ENCODE results near the gene RAB27A.

The RAB27A gene

DNA sequence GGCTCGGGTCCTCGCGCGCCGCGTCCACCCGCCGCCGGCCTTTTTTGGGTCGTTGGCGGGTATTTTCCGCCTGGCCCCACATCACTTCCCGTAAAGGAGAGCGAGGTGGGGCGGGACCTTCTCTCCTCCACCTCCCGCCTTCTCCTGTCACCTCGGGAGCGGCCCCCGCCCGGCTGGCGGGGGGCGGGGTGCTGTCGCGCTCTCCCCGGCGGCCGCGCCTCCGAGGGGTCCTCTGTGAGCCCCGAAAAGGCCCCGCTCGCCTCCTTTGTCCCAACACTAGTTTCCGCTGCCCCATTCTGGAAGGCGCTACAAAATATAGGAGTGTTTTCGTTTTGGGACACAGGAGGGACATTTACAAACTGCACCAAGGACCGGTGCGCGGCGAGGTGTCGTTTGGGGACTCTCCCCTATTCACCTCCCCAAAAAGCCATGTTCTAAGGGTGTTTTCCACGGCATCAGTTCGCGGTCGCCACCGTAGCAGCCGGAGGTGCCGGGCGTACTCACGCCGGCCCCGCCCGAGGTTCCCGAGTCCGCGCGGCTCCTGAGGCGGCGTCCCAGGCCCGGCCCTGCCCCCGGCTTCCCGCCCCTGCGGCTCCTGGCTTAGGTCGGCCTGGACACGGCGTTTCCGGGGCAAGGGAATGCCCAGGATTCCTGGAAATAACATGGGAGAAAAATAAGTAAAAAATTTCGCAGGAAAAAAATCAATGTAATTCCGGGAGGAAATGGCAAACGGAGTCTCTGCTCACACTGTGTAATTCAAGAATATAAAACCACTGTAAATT, at the start of gene RAB27A:
Gene RAB27A (minus strand): TSS at position 68 of the 782 bp plus-strand sequence. CDS start 54,879 bp downstream, outside the sequence.
- peak; percentile 79 for DNase-seq (ENCODE audit: low read depth)
- TF ChIP-seq, protein P1, sequence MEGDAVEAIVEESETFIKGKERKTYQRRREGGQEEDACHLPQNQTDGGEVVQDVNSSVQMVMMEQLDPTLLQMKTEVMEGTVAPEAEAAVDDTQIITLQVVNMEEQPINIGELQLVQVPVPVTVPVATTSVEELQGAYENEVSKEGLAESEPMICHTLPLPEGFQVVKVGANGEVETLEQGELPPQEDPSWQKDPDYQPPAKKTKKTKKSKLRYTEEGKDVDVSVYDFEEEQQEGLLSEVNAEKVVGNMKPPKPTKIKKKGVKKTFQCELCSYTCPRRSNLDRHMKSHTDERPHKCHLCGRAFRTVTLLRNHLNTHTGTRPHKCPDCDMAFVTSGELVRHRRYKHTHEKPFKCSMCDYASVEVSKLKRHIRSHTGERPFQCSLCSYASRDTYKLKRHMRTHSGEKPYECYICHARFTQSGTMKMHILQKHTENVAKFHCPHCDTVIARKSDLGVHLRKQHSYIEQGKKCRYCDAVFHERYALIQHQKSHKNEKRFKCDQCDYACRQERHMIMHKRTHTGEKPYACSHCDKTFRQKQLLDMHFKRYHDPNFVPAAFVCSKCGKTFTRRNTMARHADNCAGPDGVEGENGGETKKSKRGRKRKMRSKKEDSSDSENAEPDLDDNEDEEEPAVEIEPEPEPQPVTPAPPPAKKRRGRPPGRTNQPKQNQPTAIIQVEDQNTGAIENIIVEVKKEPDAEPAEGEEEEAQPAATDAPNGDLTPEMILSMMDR (IDR thresholded peaks at IDR 0.05; ENCODE audit: low read length, missing control alignments): no peak
- H3K4me3 ChIP-seq (replicated peaks; ENCODE audit: low read depth, low read length): peak within 1 kb of the TSS; percentile 81

DNA sequence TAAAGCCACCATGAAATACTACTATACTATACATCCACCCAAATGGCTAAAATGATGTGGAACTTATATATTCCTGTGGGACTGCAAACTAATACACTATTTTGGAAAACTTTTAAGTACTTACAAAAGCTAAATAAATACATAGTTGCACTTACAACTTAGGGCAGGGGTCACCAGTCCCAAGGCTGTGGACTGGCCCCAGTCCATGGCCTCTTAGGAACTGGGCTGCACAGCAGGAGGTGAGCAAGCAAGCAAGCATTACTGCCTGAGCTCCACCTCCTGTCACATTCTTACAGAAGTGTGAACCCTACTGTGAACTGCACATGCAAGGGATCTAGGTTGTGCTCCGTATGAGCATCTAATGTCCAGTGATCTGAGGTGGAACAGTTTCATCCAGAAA, 47.5 kb upstream of the RAB27A start:
- no peak for DNase-seq (ENCODE audit: low read depth)
- H3K4me3 ChIP-seq (replicated peaks; ENCODE audit: low read depth, low read length): no peak overlapping the region
- TF ChIP-seq, protein P1 (IDR thresholded peaks at IDR 0.05; ENCODE audit: low read length, missing control alignments): no peak

DNA sequence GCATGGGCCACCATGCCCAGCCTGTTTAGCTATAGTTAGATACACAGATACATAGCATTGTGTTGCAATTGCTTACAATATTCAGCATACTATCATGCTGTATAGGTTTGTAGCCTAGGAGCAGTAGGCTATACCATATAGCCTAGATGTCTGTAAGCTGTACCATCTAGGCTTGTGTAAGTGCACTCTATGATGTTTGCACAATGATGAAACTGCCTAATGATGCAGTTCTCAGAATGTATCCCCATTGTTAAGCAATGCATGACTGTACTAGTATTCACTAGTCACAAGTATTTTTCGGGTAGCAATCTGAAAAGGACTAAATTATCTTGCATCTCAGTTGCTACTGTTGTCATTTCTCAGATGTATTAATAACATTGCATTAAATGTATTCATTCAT, 45.4 kb upstream of the RAB27A start:
- DNase-seq (ENCODE audit: low read depth): peak; percentile 35
- H3K4me3 ChIP-seq (replicated peaks; ENCODE audit: low read depth, low read length): no peak overlapping the region
- TF ChIP-seq, protein P1 (IDR thresholded peaks at IDR 0.05; ENCODE audit: low read length, missing control alignments): no peak

DNA sequence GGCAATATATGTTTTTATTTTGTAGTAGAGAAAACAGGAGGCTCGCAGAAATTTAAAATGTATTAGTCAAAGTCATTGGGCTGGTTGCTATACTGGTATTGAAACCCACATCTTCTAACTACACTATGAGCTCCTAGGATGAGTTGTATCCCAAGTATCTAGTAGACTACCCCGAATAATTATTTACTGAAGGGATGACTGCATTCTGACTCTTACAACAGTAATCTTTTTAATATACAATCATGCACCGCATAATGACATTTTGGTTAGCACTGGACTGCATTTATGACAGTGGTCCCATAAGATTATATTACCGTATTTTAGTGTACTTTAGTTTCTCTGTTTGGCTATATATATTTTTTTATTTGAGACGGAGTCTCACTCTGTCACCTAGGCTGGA, 44.8 kb upstream of the RAB27A start:
- no peak for DNase-seq (ENCODE audit: low read depth)
- H3K4me3 ChIP-seq (replicated peaks; ENCODE audit: low read depth, low read length): no peak overlapping the region
- TF ChIP-seq, protein P1 (IDR thresholded peaks at IDR 0.05; ENCODE audit: low read length, missing control alignments): no peak

DNA sequence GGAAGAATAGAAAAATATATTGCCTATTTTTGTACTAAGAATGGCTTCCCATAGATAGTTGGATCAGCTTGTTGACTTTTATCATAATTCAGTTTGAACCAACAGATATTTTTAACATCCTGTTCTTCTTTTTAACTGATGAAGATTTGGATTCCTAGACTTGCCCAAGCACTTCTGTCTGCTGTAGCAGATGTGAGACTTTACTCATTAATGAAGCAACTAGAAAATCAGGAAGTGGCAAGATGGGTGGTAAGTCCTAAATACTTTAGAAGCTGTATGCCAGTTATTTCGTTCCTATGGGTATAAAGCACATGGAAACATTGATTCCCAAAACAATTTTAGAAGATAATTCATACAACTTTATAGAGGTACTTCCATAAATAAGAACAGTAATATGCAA, 37.8 kb upstream of the RAB27A start:
- TF ChIP-seq, protein P1 (IDR thresholded peaks at IDR 0.05; ENCODE audit: low read length, missing control alignments): no peak
- DNase-seq (ENCODE audit: low read depth): no peak
- no peak overlapping the region for H3K4me3 ChIP-seq (replicated peaks; ENCODE audit: low read depth, low read length)

DNA sequence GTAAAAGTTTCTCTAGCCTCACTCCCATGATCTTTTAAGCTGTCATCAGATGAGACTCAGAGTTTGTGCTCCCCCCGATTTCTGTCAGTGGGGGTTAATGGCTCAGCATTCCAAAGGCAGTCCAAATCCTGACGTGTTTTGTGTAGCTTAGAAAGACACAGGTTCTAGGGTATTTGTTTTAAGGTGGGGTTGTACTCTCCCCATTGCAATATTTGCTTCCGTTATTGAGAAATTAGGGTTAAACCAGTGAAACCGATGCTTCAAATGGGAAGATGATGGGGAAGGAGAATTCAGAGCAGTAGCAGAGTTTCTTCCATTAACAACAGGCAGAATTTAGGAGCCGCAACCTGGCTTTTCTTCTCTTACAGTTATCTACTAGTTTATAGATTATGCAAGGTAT, 32.9 kb upstream of the RAB27A start:
- TF ChIP-seq, protein P1 (IDR thresholded peaks at IDR 0.05; ENCODE audit: low read length, missing control alignments): no peak
- no peak overlapping the region for H3K4me3 ChIP-seq (replicated peaks; ENCODE audit: low read depth, low read length)
- DNase-seq (ENCODE audit: low read depth): no peak

DNA sequence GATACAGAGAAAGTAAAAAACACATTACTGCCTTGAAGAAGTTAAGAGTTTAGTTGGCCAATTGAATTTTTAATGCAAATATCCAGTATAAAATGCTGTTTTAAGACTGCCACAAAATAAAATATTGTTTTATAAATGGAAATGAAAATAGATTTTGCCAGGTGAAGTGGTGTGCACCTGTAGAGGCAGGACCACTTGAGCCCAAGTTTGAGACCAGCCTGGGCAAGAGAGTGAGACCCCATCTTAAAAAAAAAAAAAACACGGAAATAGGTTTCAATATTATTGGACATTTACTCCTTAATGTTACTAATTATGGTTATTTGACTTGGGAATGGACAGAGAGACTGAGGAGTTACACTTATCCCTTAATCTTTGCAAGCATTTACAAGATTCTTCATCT, 31.4 kb upstream of the RAB27A start:
- H3K4me3 ChIP-seq (replicated peaks; ENCODE audit: low read depth, low read length): no peak overlapping the region
- TF ChIP-seq, protein P1 (IDR thresholded peaks at IDR 0.05; ENCODE audit: low read length, missing control alignments): no peak
- DNase-seq (ENCODE audit: low read depth): no peak

Data from fibroblast of pulmonary artery (primary cell).